ENCODE measurements around the gene NOC4L.

- TF ChIP-seq CTCF (IDR thresholded peaks at IDR 0.05) (no peak), POLR2A (IDR thresholded peaks at IDR 0.05) (no peak)
Measured at GRCh38 chr12:132188451-132188901, 44.2 kb downstream of the NOC4L start.
